Measurements from ENCODE around the gene MICAL3.

MICAL3 gene

GRCh38 chr22:17797721-17798559, 226.4 kb downstream of the MICAL3 start:
- peak in 7 of 51 donors; percentile 10 to 27 (median 17) for DNase-seq

GRCh38 chr22:17796695-17797094, 227.7 kb downstream of the MICAL3 start:
- no peak for DNase-seq

GRCh38 chr22:17795661-17796548, 228.5 kb downstream of the MICAL3 start:
- no peak for DNase-seq

- no peak for DNase-seq
These were observed 229.4 kb downstream of the MICAL3 start for GRCh38 chr22:17794726-17795542.

- DNase-seq, result no peak
These were observed 231.4 kb downstream of the MICAL3 start for GRCh38 chr22:17792854-17793434.

- DNase-seq, result no peak
These were observed 232.1 kb downstream of the MICAL3 start for GRCh38 chr22:17792299-17792698.

GRCh38 chr22:17791196-17791595, 233.2 kb downstream of the MICAL3 start:
- DNase-seq, result no peak

GRCh38 chr22:17789379-17790200, 234.8 kb downstream of the MICAL3 start:
- peak in 3 of 51 donors; percentile 13 to 25 (median 22) for DNase-seq

- peak in 2 of 51 donors; percentile 23 to 35 for DNase-seq
These were observed 235.6 kb downstream of the MICAL3 start for GRCh38 chr22:17788528-17789378.

- DNase-seq, result no peak
These were observed 236.5 kb downstream of the MICAL3 start for GRCh38 chr22:17787716-17788330.

- peak in 2 of 51 donors; percentile 9 to 25 for DNase-seq
These were observed 237.1 kb downstream of the MICAL3 start for GRCh38 chr22:17787241-17787640.

- peak in 21 of 51 donors; percentile 14 to 54 (median 35) for DNase-seq
These were observed 237.8 kb downstream of the MICAL3 start for GRCh38 chr22:17786435-17787161.

GRCh38 chr22:17785185-17786184, 238.9 kb downstream of the MICAL3 start:
- DNase-seq, result peak in 13 of 51 donors; percentile 12 to 45 (median 28)

GRCh38 chr22:17784776-17785175, 239.6 kb downstream of the MICAL3 start:
- DNase-seq, result no peak

GRCh38 chr22:17783773-17784480, 240.4 kb downstream of the MICAL3 start:
- DNase-seq, result no peak

- no peak for DNase-seq
These were observed 241.0 kb downstream of the MICAL3 start for GRCh38 chr22:17783312-17783711.

All from hypothalamus (tissue), 51 donors.